ENCODE measurements around the gene KLRC4. TPM values are rescaled to one million over a fixed set of nuclear protein-coding genes. Genes with fewer than 3 reads are reported as not detected.
"Not testable (repeated sequence)": the region's sequence is repeated elsewhere in the genome, so short reads cannot be mapped to it uniquely, and the experiment has no call there.

KLRC4 gene
- total RNA-seq, 1 experiment from 2014 or later, result not detected

GRCh38 chr12:10394531-10395152, 14.9 kb downstream of the KLRC4 start:
- not testable (repeated sequence) for H2AFZ ChIP-seq (ENCODE audit: low read length); H3K27ac ChIP-seq (ENCODE audit: low read length); H3K9me2 ChIP-seq (replicated peaks; ENCODE audit: insufficient read depth, low read length); DNase-seq; H3K9ac ChIP-seq (ENCODE audit: low read length); H4K20me1 ChIP-seq (ENCODE audit: insufficient read depth, low read depth, low read length); H3K4me1 ChIP-seq (ENCODE audit: low read length); H3K4me3 ChIP-seq (ENCODE audit: low read length); H3K79me2 ChIP-seq (ENCODE audit: low read length); H3K27me3 ChIP-seq (ENCODE audit: low read length); H3K36me3 ChIP-seq (ENCODE audit: insufficient read depth, low read length); H3K4me2 ChIP-seq (ENCODE audit: low read depth, low read length, poor library complexity, severe bottlenecking); H3K9me3 ChIP-seq (ENCODE audit: low read length)

GRCh38 chr12:10393291-10393690, 16.3 kb downstream of the KLRC4 start:
- H3K4me1 ChIP-seq (ENCODE audit: low read length), result no peaks in the 10 kb centered on the region

DNA sequence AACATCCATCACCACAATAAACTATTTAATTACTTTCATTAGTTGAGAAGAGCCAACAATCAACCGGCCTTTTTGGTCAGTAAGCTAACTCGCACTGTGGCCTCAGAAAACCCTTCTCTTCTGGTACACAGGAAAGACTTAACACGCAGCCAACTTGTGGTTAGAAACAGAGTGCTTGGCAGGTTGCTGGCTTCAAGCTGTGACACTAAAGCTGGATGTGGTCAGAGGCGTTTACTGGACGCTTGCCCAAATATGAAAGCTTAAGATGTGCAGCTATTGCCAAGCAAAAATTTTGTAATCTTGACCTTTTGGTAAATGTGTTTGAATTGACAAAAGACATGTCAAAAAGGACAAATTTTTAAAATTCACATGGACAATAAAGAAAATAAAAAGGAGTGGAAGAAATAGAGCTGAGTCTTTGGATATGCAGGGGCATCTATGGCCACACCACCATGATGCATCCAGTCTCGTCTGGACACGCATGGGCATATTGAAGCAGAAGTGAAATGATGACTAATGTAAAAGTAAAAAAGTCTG, 17.1 kb downstream of the KLRC4 start:
- H3K79me2 ChIP-seq (ENCODE audit: low read length), result no peaks in the 10 kb centered on the region
- no peak overlapping the region for H3K9ac ChIP-seq (ENCODE audit: low read length)
- H3K9me3 ChIP-seq (ENCODE audit: low read length), result no peaks in the 10 kb centered on the region
- no peak overlapping the region for H2AFZ ChIP-seq (ENCODE audit: low read length)
- H4K20me1 ChIP-seq (ENCODE audit: insufficient read depth, low read depth, low read length), result no peaks in the 10 kb centered on the region
- no peaks in the 10 kb centered on the region for H3K4me1 ChIP-seq (ENCODE audit: low read length)
- H3K4me2 ChIP-seq (ENCODE audit: low read depth, low read length, poor library complexity, severe bottlenecking), result no peak overlapping the region
- no peaks in the 10 kb centered on the region for H3K36me3 ChIP-seq (ENCODE audit: insufficient read depth, low read length)
- no peaks in the 10 kb centered on the region for H3K9me2 ChIP-seq (replicated peaks; ENCODE audit: insufficient read depth, low read length)
- H3K27ac ChIP-seq (ENCODE audit: low read length), result no peak overlapping the region
- no peaks in the 10 kb centered on the region for H3K27me3 ChIP-seq (ENCODE audit: low read length)
- no peak overlapping the region for H3K4me3 ChIP-seq (ENCODE audit: low read length)
- DNase-seq, result no peak

More at GRCh38 chr12:10393291-10393690, 16.3 kb downstream of the KLRC4 start:
- Histone ChIP-seq H3K36me3 (ENCODE audit: insufficient read depth, low read length) (no peaks in the 10 kb centered on the region), H3K9ac (ENCODE audit: low read length) (no peak overlapping the region), H3K79me2 (ENCODE audit: low read length) (no peaks in the 10 kb centered on the region), H2AFZ (ENCODE audit: low read length) (no peak overlapping the region), H3K9me2 (replicated peaks; ENCODE audit: insufficient read depth, low read length) (no peaks in the 10 kb centered on the region), H3K4me2 (ENCODE audit: low read depth, low read length, poor library complexity, severe bottlenecking) (no peak overlapping the region), H3K4me3 (ENCODE audit: low read length) (no peak overlapping the region), H3K27me3 (ENCODE audit: low read length) (no peaks in the 10 kb centered on the region), H3K27ac (ENCODE audit: low read length) (no peak overlapping the region), H4K20me1 (ENCODE audit: insufficient read depth, low read depth, low read length) (no peaks in the 10 kb centered on the region), H3K9me3 (ENCODE audit: low read length) (no peaks in the 10 kb centered on the region)
- DNase-seq, result no peak

DNA sequence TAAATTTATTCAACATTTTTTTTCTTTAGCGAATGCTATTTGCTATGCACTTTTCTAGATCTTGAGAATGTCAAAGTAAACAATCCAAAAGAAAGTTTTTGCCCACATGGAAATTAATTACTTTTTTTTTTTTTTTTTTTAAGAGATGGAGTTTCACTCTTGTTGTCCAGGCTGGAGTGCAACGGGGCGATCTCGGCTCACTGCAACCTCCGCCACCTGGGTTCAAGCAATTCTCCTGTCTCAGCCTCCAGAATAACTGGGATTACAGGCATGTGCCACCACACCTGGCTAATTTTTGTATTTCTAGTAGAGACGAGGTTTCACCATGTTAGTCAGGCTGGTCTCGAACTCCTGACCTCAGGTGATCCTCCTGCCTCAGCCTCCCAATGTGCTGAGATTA, 18.6 kb downstream of the KLRC4 start:
- not testable (repeated sequence) for H3K4me1 ChIP-seq (ENCODE audit: low read length); DNase-seq; H4K20me1 ChIP-seq (ENCODE audit: insufficient read depth, low read depth, low read length); H3K27me3 ChIP-seq (ENCODE audit: low read length); H3K36me3 ChIP-seq (ENCODE audit: insufficient read depth, low read length); H3K9me2 ChIP-seq (replicated peaks; ENCODE audit: insufficient read depth, low read length); H3K27ac ChIP-seq (ENCODE audit: low read length); H3K9ac ChIP-seq (ENCODE audit: low read length); H3K4me2 ChIP-seq (ENCODE audit: low read depth, low read length, poor library complexity, severe bottlenecking); H3K79me2 ChIP-seq (ENCODE audit: low read length); H2AFZ ChIP-seq (ENCODE audit: low read length); H3K4me3 ChIP-seq (ENCODE audit: low read length); H3K9me3 ChIP-seq (ENCODE audit: low read length)

- Histone ChIP-seq H3K9ac (ENCODE audit: low read length) (no peak within 1 kb of the TSS), H3K27ac (ENCODE audit: low read length) (no peak within 1 kb of the TSS), H3K9me2 (replicated peaks; ENCODE audit: insufficient read depth, low read length) (no peaks in the 10 kb centered on the region), H3K27me3 (ENCODE audit: low read length) (no peaks in the 10 kb centered on the region), H3K36me3 (ENCODE audit: insufficient read depth, low read length) (no peaks in the 10 kb centered on the region), H3K9me3 (ENCODE audit: low read length) (no peaks in the 10 kb centered on the region), H4K20me1 (ENCODE audit: insufficient read depth, low read depth, low read length) (no peaks in the 10 kb centered on the region), H3K79me2 (ENCODE audit: low read length) (no peaks in the 10 kb centered on the region), H3K4me3 (ENCODE audit: low read length) (no peak within 1 kb of the TSS), H2AFZ (ENCODE audit: low read length) (no peak within 1 kb of the TSS), H3K4me1 (ENCODE audit: low read length) (no peaks in the 10 kb centered on the region), H3K4me2 (ENCODE audit: low read depth, low read length, poor library complexity, severe bottlenecking) (no peak within 1 kb of the TSS)
- no peak for DNase-seq
Observed at GRCh38 chr12:10389904-10390303, 19.7 kb downstream of the KLRC4 start, which contains the start of gene KLRK1. Gene KLRK1, minus strand, starts transcription at chr12:10390041. Its CDS starts 1,231 bp downstream, at chr12:10388810.

GRCh38 chr12:10388624-10389413, 20.7 kb downstream of the KLRC4 start:
- Histone ChIP-seq H3K9ac (ENCODE audit: low read length) (no peak overlapping the region), H3K4me2 (ENCODE audit: low read depth, low read length, poor library complexity, severe bottlenecking) (no peak overlapping the region), H3K27ac (ENCODE audit: low read length) (no peak overlapping the region), H4K20me1 (ENCODE audit: insufficient read depth, low read depth, low read length) (no peaks in the 10 kb centered on the region), H3K36me3 (ENCODE audit: insufficient read depth, low read length) (no peaks in the 10 kb centered on the region), H3K4me3 (ENCODE audit: low read length) (no peak overlapping the region), H3K9me3 (ENCODE audit: low read length) (no peaks in the 10 kb centered on the region), H3K79me2 (ENCODE audit: low read length) (no peaks in the 10 kb centered on the region), H3K9me2 (replicated peaks; ENCODE audit: insufficient read depth, low read length) (no peaks in the 10 kb centered on the region), H3K4me1 (ENCODE audit: low read length) (no peaks in the 10 kb centered on the region), H2AFZ (ENCODE audit: low read length) (no peak overlapping the region), H3K27me3 (ENCODE audit: low read length) (no peaks in the 10 kb centered on the region)
- no peak for DNase-seq

DNA sequence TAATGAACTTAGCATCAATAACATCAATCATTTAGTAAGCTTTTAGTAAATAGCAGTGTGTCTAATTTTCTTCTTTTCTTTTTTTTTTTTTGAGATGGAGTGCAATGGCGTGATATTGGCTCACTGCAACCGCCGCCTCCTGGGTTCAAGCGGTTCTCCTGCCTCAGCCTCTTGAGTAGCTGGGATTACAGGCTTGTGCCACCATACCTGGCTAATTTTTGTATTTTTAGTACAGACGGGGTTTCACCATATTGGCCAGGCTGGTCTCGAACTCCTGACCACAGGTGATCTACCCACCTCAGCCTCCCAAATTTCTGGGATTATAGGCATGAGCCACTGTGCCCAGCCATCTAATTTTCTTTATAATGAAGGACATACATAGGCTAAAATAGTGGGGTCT, 22.1 kb downstream of the KLRC4 start:
- not testable (repeated sequence) for H2AFZ ChIP-seq (ENCODE audit: low read length); H3K36me3 ChIP-seq (ENCODE audit: insufficient read depth, low read length); H4K20me1 ChIP-seq (ENCODE audit: insufficient read depth, low read depth, low read length); H3K27ac ChIP-seq (ENCODE audit: low read length); H3K9me3 ChIP-seq (ENCODE audit: low read length); H3K4me3 ChIP-seq (ENCODE audit: low read length); DNase-seq; H3K4me2 ChIP-seq (ENCODE audit: low read depth, low read length, poor library complexity, severe bottlenecking); H3K9ac ChIP-seq (ENCODE audit: low read length); H3K79me2 ChIP-seq (ENCODE audit: low read length); H3K4me1 ChIP-seq (ENCODE audit: low read length); H3K9me2 ChIP-seq (replicated peaks; ENCODE audit: insufficient read depth, low read length); H3K27me3 ChIP-seq (ENCODE audit: low read length)

GRCh38 chr12:10386857-10387256, 22.7 kb downstream of the KLRC4 start:
- H3K27ac ChIP-seq (ENCODE audit: low read length), result no peak overlapping the region
- no peaks in the 10 kb centered on the region for H3K27me3 ChIP-seq (ENCODE audit: low read length)
- H3K9ac ChIP-seq (ENCODE audit: low read length), result no peak overlapping the region
- no peaks in the 10 kb centered on the region for H4K20me1 ChIP-seq (ENCODE audit: insufficient read depth, low read depth, low read length)
- H3K36me3 ChIP-seq (ENCODE audit: insufficient read depth, low read length), result no peaks in the 10 kb centered on the region
- H3K4me3 ChIP-seq (ENCODE audit: low read length), result no peak overlapping the region
- H3K9me3 ChIP-seq (ENCODE audit: low read length), result no peaks in the 10 kb centered on the region
- no peak overlapping the region for H2AFZ ChIP-seq (ENCODE audit: low read length)
- H3K79me2 ChIP-seq (ENCODE audit: low read length), result no peaks in the 10 kb centered on the region
- no peaks in the 10 kb centered on the region for H3K9me2 ChIP-seq (replicated peaks; ENCODE audit: insufficient read depth, low read length)
- no peaks in the 10 kb centered on the region for H3K4me1 ChIP-seq (ENCODE audit: low read length)
- DNase-seq, result no peak
- no peak overlapping the region for H3K4me2 ChIP-seq (ENCODE audit: low read depth, low read length, poor library complexity, severe bottlenecking)
